Fibroblast of lung (primary cell): ENCODE results near the gene RNF223.

ENCODE experiments used
- EZH2 ChIP-seq: IDR thresholded peaks from 2 replicates; pipeline ENCODE4 v1.5.1; 2012; ENCODE audit warnings: low read length, control low read depth, mild to moderate bottlenecking; ENCODE audit errors: missing control alignments
- TF ChIP-seq, protein P1 (sequence below), 2 donors: IDR thresholded peaks in 1 of 2; conservative IDR thresholded peaks in 1 of 2; 1 replicate in 1 of 2; 2 replicates in 1 of 2; pipeline ENCODE4 v1.5.1; 2011 to 2012; ENCODE audit warnings: low read length in 2 of 2, control low read depth in 1 of 2, inconsistent platforms in 1 of 2, low read depth in 1 of 2, mild to moderate bottlenecking in 1 of 2

DNA sequence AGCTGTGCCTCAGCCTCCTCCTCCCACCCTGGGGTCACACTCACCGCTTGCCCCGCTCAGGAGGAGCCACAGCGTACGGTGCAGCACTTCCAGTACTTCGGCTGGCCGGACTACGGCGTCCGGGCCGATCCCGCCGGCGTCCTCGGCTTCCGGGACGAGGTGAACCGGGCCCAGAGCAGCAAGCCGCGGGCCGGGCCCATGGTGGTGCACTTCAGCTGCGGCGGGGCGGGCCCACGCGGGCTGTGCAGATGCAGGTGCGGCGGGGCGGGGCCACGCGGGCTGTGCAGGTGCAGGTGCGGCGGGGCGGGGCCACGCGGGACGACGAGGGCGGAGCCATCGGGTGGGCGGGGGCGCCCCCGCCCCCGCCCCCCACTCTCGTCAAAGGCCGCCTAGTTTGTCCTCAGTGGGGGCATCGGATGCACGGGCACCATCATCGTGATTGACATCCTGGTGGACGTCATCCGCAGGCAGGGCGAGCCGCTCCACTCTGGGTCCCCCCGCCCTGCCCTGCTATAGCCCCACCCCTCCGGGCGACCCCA lies 5.5 kb downstream of the RNF223 start:
- no peak for TF ChIP-seq EZH2
- TF ChIP-seq, protein P1, sequence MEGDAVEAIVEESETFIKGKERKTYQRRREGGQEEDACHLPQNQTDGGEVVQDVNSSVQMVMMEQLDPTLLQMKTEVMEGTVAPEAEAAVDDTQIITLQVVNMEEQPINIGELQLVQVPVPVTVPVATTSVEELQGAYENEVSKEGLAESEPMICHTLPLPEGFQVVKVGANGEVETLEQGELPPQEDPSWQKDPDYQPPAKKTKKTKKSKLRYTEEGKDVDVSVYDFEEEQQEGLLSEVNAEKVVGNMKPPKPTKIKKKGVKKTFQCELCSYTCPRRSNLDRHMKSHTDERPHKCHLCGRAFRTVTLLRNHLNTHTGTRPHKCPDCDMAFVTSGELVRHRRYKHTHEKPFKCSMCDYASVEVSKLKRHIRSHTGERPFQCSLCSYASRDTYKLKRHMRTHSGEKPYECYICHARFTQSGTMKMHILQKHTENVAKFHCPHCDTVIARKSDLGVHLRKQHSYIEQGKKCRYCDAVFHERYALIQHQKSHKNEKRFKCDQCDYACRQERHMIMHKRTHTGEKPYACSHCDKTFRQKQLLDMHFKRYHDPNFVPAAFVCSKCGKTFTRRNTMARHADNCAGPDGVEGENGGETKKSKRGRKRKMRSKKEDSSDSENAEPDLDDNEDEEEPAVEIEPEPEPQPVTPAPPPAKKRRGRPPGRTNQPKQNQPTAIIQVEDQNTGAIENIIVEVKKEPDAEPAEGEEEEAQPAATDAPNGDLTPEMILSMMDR (conservative IDR thresholded peaks at IDR 0.05 in 1 of 2, IDR thresholded peaks at IDR 0.05 in 1 of 2; ENCODE audit: low read depth in 1 of 2, low read length in 2 of 2) = no peak
